WI38 (cell line): ENCODE results near the gene CRBN.

Experiments
- H3K4me3 ChIP-seq: 2 replicates; pipeline ENCODE4 v1.5.1; 2011; ENCODE audit warnings: low read depth, mild to moderate bottlenecking, control low read depth, low read length
- TF ChIP-seq, protein P1 (sequence below): IDR thresholded peaks from 2 replicates; pipeline ENCODE4 v1.5.1; 2012; ENCODE audit warnings: low read depth, mild to moderate bottlenecking, control low read depth, low read length

Gene CRBN

DNA sequence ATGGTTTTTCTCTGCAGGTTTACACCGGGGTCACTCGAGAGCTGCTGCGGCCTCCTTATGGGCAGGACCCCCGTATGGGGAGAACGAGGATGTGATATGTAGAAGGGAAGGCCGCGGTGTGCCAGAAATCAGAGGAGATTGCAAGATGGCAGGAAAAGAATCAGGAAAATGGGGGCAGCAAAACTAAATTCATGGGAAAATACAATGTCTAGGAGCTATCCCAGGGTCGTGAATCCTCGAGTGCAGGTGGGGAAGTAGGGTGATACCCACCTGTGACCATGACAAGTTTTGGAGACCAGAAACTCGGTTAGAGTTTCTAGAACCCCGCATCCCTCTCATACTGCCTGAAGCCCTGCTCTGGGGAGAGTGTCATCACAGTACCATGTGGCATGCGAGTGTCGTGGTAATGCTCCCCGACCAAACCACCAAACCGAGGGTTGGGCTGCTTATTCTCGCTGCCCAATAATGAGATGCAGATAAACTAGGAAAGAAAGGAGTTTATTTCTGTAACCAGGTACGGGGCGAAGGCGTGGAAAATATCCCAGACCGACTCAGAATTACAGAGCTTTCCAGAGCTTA is 52.0 kb downstream of the CRBN start:
- TF ChIP-seq, protein P1, sequence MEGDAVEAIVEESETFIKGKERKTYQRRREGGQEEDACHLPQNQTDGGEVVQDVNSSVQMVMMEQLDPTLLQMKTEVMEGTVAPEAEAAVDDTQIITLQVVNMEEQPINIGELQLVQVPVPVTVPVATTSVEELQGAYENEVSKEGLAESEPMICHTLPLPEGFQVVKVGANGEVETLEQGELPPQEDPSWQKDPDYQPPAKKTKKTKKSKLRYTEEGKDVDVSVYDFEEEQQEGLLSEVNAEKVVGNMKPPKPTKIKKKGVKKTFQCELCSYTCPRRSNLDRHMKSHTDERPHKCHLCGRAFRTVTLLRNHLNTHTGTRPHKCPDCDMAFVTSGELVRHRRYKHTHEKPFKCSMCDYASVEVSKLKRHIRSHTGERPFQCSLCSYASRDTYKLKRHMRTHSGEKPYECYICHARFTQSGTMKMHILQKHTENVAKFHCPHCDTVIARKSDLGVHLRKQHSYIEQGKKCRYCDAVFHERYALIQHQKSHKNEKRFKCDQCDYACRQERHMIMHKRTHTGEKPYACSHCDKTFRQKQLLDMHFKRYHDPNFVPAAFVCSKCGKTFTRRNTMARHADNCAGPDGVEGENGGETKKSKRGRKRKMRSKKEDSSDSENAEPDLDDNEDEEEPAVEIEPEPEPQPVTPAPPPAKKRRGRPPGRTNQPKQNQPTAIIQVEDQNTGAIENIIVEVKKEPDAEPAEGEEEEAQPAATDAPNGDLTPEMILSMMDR, result no peak
- H3K4me3 ChIP-seq, result peak overlapping the region; percentile 88

DNA sequence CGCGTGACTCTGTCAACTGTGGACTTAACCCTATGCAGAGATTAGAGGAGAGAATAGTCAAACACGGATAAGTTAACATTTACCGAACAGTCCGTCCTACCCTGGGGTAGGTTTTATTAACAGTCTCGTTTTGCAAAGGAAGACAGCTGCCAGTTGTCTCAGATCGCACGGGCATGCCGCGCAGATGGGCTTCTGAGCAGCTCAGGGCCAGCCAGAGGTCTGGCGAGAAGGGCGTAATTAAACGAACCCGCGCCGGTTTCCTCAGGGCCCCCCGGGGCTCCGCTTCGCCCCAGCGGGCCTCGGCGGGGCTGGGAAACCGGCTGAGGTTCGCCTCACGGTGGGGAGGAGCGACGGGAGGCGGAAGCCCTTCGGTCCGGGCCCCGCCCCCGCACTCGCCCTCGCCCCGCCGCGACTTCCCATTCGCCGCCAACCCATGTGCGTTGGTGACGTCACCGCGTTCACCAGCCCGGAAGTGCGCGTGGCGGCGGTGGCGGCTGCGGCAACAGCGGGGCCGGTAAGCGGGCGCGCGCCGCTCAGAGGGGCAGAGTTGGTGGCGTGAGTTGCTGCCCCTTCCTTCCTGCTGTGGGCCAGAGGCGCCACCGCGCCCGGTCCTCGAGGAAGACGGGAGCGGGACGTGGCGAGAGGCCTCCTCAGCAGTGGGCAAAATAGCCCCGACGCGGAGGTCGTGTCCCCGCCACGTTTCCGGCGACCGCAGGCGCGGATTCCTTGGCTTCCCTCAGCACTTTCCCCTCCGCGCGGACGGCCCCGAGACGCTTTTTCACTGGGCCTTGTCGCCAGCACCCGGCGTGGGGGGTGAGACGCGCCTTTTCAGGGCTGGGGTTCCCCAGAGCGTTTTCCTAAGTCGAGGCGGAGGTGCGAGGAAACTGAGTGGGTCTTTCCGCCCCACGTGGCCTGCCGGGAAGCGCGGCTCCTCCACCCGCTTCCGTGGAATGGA is 52.7 kb downstream of the CRBN start, which contains the start of gene TRNT1:
TSS of gene TRNT1 (plus strand) at position 464 of the 955 bp plus-strand sequence. CDS start 2,101 bp downstream, outside the sequence.
- peak within 1 kb of the TSS; percentile 88 for H3K4me3 ChIP-seq
- TF ChIP-seq, protein P1, result no peak

DNA sequence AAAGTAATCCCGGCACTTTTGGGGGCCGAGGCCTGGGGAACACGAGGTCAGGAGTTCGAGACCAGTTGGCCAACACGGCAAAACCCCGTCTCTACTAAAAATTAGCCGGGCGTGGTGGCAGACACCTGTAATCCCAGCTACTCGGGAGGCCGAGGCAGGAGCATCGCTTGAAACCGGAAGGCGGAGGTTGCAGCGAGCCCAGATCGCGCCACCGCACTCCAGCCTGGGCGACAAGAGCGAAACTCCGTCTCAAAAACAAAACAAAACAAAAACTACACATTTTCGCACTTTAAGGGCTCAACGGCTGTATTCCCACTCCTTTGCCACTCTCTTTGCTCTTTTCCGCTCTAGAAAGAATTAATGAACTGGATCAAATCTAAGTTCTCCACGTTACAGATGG is 53.5 kb downstream of the CRBN start:
- H3K4me3 ChIP-seq, result peak overlapping the region; percentile 88
- TF ChIP-seq, protein P1, result no peak

DNA sequence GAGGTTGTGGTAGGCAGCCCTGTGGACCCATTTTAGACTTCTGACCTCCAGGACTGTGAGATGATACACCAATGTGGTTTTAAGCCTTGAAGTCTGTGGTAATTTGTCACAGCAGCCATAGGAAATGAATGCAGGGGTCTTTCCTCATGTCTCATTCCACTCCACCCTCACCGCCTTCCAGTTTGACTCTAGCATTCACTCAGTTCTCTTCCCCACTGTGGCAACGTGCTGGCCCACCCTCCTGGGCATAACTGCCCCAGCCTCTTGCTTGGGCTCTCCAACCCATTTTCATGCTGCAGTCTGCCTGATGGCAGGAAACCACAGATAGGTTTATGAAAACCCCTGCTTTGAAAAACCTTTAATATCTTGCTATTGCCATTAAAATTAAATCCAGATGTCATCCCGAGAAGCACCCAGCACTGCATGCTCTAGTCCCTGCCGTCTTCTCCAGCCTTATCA is 60.1 kb downstream of the CRBN start:
- TF ChIP-seq, protein P1, result no peak
- no peak overlapping the region for H3K4me3 ChIP-seq

DNA sequence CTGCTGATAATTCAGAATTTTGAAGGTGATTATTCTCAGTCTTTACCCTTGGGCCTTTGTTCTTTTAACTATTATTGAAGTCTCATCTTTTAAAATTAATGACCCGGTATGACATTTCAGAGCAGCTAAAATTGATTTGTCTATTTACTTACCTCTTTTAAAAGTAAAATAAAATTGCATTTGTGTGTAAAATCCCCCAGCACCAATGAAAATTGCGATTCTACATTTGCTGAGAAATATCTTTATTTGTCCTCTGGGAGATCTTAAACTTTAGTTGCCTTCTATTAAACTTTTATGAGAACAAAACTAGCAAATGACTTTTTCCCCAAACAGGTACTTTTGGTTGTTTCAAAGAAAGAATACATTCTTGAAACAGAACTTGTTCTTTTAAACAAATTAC is 61.8 kb downstream of the CRBN start:
- TF ChIP-seq, protein P1, result no peak
- H3K4me3 ChIP-seq, result no peak overlapping the region

DNA sequence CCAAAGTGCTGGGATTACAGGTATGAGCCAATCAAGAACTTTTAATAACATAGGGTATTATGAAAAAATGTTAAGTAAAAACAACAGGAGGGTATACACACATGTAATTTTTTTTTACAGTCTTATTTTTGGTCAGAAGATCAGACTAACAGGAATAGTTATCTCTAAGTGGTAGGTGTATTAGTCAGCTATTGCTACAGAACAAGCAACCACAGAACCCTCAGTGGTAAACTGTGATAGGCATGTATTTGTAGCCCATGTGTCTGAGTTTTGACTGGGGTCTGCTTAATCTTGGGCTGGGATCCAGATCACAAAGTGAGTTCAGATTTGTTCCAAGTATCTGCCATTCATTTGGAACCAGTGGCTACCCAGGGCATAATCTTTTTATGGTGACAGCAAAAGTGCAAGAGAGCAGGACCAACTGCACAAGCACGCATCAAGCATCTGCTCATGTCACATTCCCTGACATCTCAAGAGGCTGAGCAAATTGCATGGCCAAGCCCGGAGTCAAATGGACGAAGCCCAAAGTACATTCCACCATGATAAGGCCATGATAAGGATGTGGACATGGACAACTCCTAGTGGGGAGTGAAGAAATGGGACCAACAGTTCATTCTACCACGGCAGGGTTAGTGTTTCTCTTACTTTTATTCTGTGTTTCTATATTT is 66.3 kb downstream of the CRBN start:
- TF ChIP-seq, protein P1, result no peak
- no peak overlapping the region for H3K4me3 ChIP-seq
